SH-SY5Y (cell line): Measurements from ENCODE around the gene DSCAM.

ENCODE experiments used
- GATA2 ChIP-seq: IDR thresholded peaks from 2 replicates; pipeline ENCODE4 v1.6.1; 2011; ENCODE audit warnings: mild to moderate bottlenecking, low read depth, low read length
- GATA3 ChIP-seq: IDR thresholded peaks from 2 replicates; pipeline ENCODE4 v1.6.1; 2011; ENCODE audit warnings: low read depth, mild to moderate bottlenecking, low read length, moderate library complexity

- TF ChIP-seq GATA2 (no peak), GATA3 (no peak)
These were observed 694.5 kb downstream of the DSCAM start for GRCh38 chr21:40152476-40152875.
